ENCODE data around the gene PPP2R3B.

Gene PPP2R3B

DNA sequence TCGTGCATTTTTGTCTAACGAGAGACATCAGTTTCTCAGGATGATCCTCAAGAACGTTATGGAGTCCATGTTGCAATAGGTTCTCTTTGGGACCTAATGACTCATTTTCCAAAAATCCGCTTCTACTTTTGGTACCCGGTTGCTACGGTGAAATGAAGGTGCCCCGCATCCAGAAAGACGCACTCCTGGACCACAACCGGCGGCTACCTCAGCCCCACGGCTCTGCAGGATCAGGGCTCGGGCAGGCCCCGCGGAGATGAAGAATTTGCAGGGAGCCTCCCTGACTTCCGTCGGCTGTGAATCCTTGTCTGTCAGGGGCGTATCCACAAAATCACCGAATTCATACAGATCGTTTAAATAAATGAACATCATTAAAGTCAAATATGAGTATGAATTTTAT lies 83.7 kb downstream of the PPP2R3B start:
- DNase-seq (ENCODE audit: low read depth) = no peak

DNA sequence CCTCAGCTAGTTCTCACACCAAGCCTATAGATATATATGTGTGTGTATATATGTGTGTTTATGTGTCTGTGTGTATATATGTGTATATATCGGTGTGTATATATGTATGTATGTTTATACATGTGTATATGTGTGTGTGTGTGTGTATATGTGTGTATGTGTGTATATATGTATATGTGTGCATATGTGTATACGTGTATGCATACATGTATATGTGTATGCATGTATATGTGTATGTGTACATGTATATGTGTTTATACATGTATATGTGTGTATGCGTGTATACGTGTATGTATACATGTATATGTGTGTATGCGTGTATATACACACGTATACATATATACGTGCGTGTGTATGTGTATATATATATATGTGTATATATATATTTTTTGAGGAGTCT lies 86.4 kb downstream of the PPP2R3B start:
- no peak for DNase-seq (ENCODE audit: low read depth)

DNA sequence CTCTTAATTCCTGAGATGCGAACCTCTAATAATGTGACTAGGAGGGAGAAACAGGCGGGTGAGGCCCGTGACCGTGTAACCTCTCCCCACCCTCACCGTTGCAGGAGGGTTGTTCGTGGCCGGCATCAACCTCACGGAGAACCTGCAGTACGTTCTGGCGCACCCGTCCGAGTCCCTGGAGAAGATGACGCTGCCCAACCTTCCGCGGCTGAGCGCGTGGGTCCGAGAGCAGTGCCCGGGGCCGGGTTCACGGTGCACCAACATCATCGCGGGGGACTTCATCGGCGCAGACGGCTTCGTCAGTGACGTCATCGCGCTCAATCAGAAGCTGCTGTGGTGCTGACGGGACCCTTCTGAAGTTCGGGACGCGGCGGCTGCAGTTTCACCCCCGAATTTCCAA lies 87.7 kb downstream of the PPP2R3B start:
- DNase-seq (ENCODE audit: low read depth) = no peak

DNA sequence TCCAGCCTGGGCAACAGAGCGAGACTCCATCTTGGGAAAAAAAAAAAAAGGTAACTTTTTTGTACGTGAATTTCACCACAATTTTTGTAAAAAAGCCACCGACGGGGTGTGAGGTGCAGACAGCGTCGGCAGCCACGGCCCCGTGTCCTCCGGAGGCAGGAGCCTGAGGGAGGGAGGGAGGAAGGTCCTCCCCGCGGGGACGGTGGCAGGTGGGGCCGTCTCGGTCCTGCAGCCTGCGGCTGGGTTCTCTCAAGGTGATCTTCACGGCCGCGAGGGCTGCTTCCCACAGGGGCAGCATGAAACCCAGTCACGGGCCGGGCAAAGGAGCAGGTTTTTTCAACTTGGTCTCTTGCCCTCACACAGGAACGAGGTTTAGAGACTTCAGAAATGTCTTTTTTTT lies 91.6 kb downstream of the PPP2R3B start:
- no peak for DNase-seq (ENCODE audit: low read depth)

DNA sequence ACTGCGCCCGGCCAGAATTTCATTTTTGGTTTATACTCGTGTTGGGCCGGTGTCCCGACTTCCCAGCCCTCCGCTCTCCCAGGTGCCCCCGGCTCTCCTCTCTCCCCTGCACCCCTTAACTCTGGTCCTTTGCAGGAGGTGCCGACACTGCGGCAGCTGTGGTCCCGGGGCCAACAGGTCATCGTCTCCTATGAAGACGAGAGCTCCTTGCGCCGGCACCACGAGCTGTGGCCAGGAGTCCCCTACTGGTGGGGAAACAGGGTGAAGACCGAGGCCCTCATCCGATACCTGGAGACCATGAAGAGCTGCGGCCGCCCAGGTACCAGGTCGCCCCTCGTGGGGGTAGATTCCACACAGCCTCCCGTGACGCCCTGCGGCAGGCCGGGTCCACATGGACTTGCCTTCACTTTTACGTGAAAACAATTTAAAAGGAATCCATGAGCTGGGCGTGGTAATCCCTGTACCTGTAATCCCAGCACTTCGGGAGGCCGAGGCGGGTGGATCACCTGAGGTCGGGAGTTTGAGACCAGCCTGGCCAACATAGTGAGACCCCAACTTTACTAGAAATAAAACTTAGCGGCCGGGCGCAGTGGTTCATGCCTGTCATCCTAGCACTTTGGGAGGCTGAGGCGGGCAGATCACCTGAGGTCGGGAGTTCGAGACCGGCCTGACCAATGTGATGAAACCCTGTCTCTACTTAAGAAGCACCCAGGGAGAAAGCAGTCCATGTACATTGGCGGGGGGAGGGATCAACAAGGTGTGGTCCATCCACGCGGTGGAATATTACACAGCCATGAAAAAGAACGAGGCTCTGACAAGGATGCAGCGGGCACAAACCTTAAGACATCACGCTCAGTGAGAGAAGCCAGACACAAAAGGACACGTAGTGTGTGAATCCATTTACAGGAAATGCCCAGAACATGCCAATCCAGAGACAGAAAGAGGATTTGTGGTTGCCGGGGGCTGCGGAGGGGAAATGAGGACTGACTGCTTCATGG lies 93.5 kb downstream of the PPP2R3B start:
- DNase-seq (ENCODE audit: low read depth) = no peak

DNA sequence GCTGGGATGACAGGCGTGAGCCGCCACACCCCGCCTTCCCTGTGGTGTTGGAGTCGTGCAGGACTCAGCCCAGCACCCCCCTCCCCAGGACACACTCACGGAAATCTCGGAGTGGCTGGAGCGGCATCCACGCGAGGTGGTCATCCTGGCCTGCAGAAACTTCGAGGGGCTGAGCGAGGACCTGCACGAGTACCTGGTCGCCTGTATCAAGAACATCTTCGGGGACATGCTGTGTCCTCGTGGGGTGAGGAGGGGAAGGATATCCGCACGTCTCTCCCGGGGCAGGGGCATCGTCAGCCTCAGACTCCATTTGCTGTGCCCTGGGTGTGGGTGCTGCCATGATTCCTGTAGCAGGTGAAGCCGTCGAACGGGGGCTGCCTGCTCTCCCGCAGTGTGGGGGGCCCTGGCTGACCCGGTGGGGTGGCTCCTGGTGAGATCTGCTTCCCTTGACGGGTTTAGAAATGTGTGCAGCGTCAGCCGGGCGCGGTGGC lies 95.3 kb downstream of the PPP2R3B start:
- no peak for DNase-seq (ENCODE audit: low read depth)

DNA sequence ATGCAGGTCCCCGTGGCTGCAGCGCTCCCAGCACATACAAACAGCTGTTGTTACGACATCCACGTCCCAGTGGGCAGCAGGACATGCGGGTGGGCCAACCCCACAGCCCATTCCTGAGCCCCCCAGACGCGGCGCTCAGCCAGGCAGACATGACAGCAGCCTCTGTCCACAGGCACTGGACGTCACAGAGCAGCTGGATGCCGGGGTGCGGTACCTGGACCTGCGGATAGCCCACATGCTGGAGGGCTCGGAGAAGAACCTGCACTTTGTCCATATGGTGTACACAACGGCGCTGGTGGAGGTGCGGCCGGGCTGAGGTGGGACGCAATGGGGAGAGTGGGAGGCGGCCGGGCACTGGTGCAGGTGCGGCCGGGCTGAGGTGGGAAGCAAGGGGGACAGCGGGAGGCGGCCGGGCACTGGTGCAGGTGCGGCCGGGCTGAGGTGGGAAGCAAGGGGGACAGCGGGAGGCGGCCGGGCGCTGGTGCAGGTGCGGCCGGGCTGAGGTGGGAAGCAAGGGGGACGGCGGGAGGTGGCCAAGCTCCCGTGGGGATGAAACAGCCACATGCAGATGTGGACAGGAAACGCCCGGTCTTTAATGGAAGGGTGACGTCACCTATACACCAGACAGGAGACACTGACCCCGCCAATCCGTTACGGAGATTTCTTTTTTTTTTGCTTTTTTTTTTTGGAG lies 96.1 kb downstream of the PPP2R3B start:
- DNase-seq (ENCODE audit: low read depth) = no peak

DNA sequence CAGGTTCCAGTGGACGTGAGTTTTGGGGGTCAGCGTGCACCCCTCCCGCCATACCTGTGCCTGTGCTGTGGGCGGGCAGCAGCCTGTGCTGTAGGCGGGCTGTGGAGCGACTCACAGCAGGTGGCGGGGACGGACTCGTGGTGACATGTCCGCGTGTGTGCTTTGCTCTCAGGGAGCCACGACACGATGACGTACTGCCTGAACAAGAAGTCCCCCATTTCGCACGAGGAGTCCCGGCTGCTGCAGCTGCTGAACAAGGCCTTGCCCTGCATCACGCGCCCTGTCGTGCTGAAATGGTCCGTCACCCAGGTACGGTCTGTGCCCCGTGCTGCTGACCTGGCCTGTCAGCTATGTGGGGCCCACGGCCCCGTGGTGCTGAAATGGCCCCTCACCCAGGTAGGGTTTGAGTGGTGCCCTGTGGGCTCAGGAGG lies 98.1 kb downstream of the PPP2R3B start:
- DNase-seq (ENCODE audit: low read depth) = no peak

DNA sequence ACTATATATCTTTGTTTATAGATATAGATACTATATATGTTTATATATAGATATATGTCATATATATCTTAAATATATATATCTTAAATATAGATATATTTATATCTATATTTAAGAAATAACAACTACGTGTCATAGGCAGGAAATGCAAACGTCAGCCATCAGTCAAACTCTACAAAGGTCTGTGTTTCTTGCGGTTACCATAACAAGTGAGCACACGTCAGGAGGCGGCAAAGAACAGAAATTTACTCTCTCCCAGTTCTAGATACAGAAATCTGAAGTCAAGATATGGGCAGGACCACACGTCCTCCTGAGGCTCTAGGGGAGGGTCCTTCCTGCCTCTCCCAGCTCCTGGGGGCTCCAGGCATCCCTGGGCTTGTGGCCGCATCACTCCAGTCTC lies 99.0 kb downstream of the PPP2R3B start:
- DNase-seq (ENCODE audit: low read depth) = no peak

DNA sequence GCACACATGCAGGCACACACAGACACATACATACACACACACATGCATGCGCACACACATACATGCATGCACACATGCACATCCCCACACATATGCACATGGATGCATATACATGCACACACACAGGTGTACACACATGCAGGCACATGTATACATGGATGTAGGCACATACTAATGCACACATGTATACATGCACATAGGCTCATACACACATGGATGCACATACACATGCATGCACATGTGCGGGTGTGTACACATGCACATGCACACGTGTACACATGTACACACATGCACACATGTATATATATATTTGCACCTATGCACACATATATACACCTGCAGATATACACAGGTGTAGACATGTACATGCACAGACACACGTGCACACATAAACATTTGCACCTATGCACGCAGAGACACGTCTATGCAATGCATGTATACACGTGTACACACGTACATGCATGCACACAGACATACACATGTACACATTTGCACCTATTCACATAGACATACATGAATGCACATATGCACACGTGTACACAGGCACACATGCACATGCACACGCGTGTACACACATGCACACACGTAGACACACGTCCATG lies 101.5 kb downstream of the PPP2R3B start:
- no peak for DNase-seq (ENCODE audit: low read depth)

Data from amniotic epithelial cell (primary cell).